ENCODE data around the gene SEC24C. TPM values are rescaled to one million over a fixed set of nuclear protein-coding genes. Genes with fewer than 3 reads are reported as not detected.
A peak's percentile ranks its signal among the peaks of the same experiment; 100 is the strongest.
"Not testable (repeated sequence)": the region's sequence is repeated elsewhere in the genome, so short reads cannot be mapped to it uniquely, and the experiment has no call there.

SEC24C gene
- total RNA-seq, 2 experiments from 2014 or later: 74.6 to 74.9 TPM

- Mint-ChIP-seq H3K36me3 (peaks cover 31% of the 10 kb centered on the region), H3K4me1 (peaks cover 41% of the 10 kb centered on the region), H3K27me3 (no peaks in the 10 kb centered on the region), H3K4me3 (no peak overlapping the region), H3K27ac (no peak overlapping the region), H3K9me3 (no peaks in the 10 kb centered on the region)
- no peak for DNase-seq
These were observed 34.8 kb downstream of the SEC24C start for GRCh38 chr10:73779018-73779417.

GRCh38 chr10:73779539-73780197 lies 35.5 kb downstream of the SEC24C start:
- no peaks in the 10 kb centered on the region for H3K9me3 Mint-ChIP-seq
- peak overlapping the region; percentile 16 for H3K27ac Mint-ChIP-seq
- peaks cover 41% of the 10 kb centered on the region for H3K4me1 Mint-ChIP-seq
- H3K27me3 Mint-ChIP-seq: no peaks in the 10 kb centered on the region
- no peak for DNase-seq
- H3K36me3 Mint-ChIP-seq: peaks cover 26% of the 10 kb centered on the region
- H3K4me3 Mint-ChIP-seq: peak overlapping the region; percentile 14

GRCh38 chr10:73780301-73780700 lies 36.1 kb downstream of the SEC24C start:
- DNase-seq: no peak
- peaks cover 39% of the 10 kb centered on the region for H3K4me1 Mint-ChIP-seq
- H3K27ac Mint-ChIP-seq: peak overlapping the region; percentile 16
- H3K27me3 Mint-ChIP-seq: no peaks in the 10 kb centered on the region
- no peaks in the 10 kb centered on the region for H3K9me3 Mint-ChIP-seq
- H3K4me3 Mint-ChIP-seq: peak overlapping the region; percentile 98
- H3K36me3 Mint-ChIP-seq: peaks cover 23% of the 10 kb centered on the region

GRCh38 chr10:73780966-73781365 lies 36.8 kb downstream of the SEC24C start:
- H3K36me3 Mint-ChIP-seq: peaks cover 17% of the 10 kb centered on the region
- H3K9me3 Mint-ChIP-seq: no peaks in the 10 kb centered on the region
- no peak for DNase-seq
- peak overlapping the region; percentile 98 for H3K4me3 Mint-ChIP-seq
- H3K4me1 Mint-ChIP-seq: peaks cover 32% of the 10 kb centered on the region
- peak overlapping the region; percentile 96 for H3K27ac Mint-ChIP-seq
- no peaks in the 10 kb centered on the region for H3K27me3 Mint-ChIP-seq

GRCh38 chr10:73781548-73781878 lies 37.3 kb downstream of the SEC24C start:
- H3K4me3 Mint-ChIP-seq: peak overlapping the region; percentile 98
- H3K36me3 Mint-ChIP-seq: peaks cover 20% of the 10 kb centered on the region
- H3K27me3 Mint-ChIP-seq: no peaks in the 10 kb centered on the region
- peak overlapping the region; percentile 96 for H3K27ac Mint-ChIP-seq
- H3K4me1 Mint-ChIP-seq: peaks cover 37% of the 10 kb centered on the region
- no peak for DNase-seq
- no peaks in the 10 kb centered on the region for H3K9me3 Mint-ChIP-seq

- H3K9me3 Mint-ChIP-seq: no peaks in the 10 kb centered on the region
- H3K4me1 Mint-ChIP-seq: peaks cover 39% of the 10 kb centered on the region
- H3K27ac Mint-ChIP-seq: peak within 1 kb of the TSS; percentile 96
- peak; percentile 93 for DNase-seq
- H3K27me3 Mint-ChIP-seq: no peaks in the 10 kb centered on the region
- H3K4me3 Mint-ChIP-seq: peak within 1 kb of the TSS; percentile 98
- peaks cover 15% of the 10 kb centered on the region for H3K36me3 Mint-ChIP-seq
These were observed 37.9 kb downstream of the SEC24C start, which contains the start of gene CHCHD1 for GRCh38 chr10:73781879-73782748. CHCHD1 (plus strand) TSS chr10:73782048; CDS start chr10:73782076, 28 bp downstream.

- Mint-ChIP-seq H3K4me1 (peaks cover 42% of the 10 kb centered on the region), H3K9me3 (no peaks in the 10 kb centered on the region), H3K4me3 (peak overlapping the region; percentile 98), H3K36me3 (peaks cover 12% of the 10 kb centered on the region), H3K27ac (peak overlapping the region; percentile 96), H3K27me3 (no peaks in the 10 kb centered on the region)
- DNase-seq: no peak
These were observed 38.5 kb downstream of the SEC24C start for GRCh38 chr10:73782749-73783085.

GRCh38 chr10:73785211-73785720 lies 41.1 kb downstream of the SEC24C start, which contains the start of gene ZSWIM8:
ZSWIM8 (plus strand) TSS chr10:73785606; CDS start chr10:73785879, 273 bp downstream.
- Mint-ChIP-seq H3K36me3 (peaks cover 13% of the 10 kb centered on the region), H3K4me3 (peak within 1 kb of the TSS; percentile 96), H3K9me3 (no peaks in the 10 kb centered on the region), H3K4me1 (peaks cover 39% of the 10 kb centered on the region), H3K27me3 (no peaks in the 10 kb centered on the region), H3K27ac (peak within 1 kb of the TSS; percentile 98)
- DNase-seq: peak; percentile 84

GRCh38 chr10:73785721-73786511 lies 41.7 kb downstream of the SEC24C start:
- H3K4me1 Mint-ChIP-seq: peaks cover 36% of the 10 kb centered on the region
- no peaks in the 10 kb centered on the region for H3K27me3 Mint-ChIP-seq

GRCh38 chr10:73786512-73786885 lies 42.3 kb downstream of the SEC24C start:
- no peak for DNase-seq
- Mint-ChIP-seq H3K4me1 (peaks cover 35% of the 10 kb centered on the region), H3K9me3 (no peaks in the 10 kb centered on the region), H3K27me3 (no peaks in the 10 kb centered on the region), H3K27ac (peak overlapping the region; percentile 90), H3K4me3 (peak overlapping the region; percentile 96), H3K36me3 (peaks cover 10% of the 10 kb centered on the region)

More at GRCh38 chr10:73785721-73786511, 41.7 kb downstream of the SEC24C start:
- peak; percentile 56 for DNase-seq
- Mint-ChIP-seq H3K36me3 (peaks cover 10% of the 10 kb centered on the region), H3K4me3 (peak overlapping the region; percentile 96), H3K9me3 (no peaks in the 10 kb centered on the region), H3K27ac (peak overlapping the region; percentile 98)

- H3K4me3 Mint-ChIP-seq: peak overlapping the region; percentile 96
- H3K4me1 Mint-ChIP-seq: peaks cover 35% of the 10 kb centered on the region
- not testable (repeated sequence) for H3K27ac Mint-ChIP-seq
These were observed 43.0 kb downstream of the SEC24C start for GRCh38 chr10:73787031-73787800.

GRCh38 chr10:73788864-73789658 lies 44.9 kb downstream of the SEC24C start:
- H3K9me3 Mint-ChIP-seq: no peaks in the 10 kb centered on the region
- H3K4me3 Mint-ChIP-seq: no peak overlapping the region
- H3K36me3 Mint-ChIP-seq: peaks cover 8% of the 10 kb centered on the region
- DNase-seq: no peak
- H3K27ac Mint-ChIP-seq: no peak overlapping the region
- peaks cover 23% of the 10 kb centered on the region for H3K4me1 Mint-ChIP-seq
- no peaks in the 10 kb centered on the region for H3K27me3 Mint-ChIP-seq

More at GRCh38 chr10:73787031-73787800, 43.0 kb downstream of the SEC24C start:
- not testable (repeated sequence) for DNase-seq, H3K27me3 Mint-ChIP-seq, H3K36me3 Mint-ChIP-seq, H3K9me3 Mint-ChIP-seq

GRCh38 chr10:73789659-73790055 lies 45.5 kb downstream of the SEC24C start:
- H3K27me3 Mint-ChIP-seq: no peaks in the 10 kb centered on the region
- no peak for DNase-seq
- H3K4me3 Mint-ChIP-seq: no peak overlapping the region
- peaks cover 8% of the 10 kb centered on the region for H3K36me3 Mint-ChIP-seq
- peaks cover 20% of the 10 kb centered on the region for H3K4me1 Mint-ChIP-seq
- H3K27ac Mint-ChIP-seq: no peak overlapping the region
- no peaks in the 10 kb centered on the region for H3K9me3 Mint-ChIP-seq

All from activated naive CD8-positive, alpha-beta T cell treated with anti-CD3 and anti-CD28 coated beads for 36 hours (primary cell).